ENCODE data around the gene TRMT1. TPM values are rescaled to one million over a fixed set of nuclear protein-coding genes. Genes with fewer than 3 reads are reported as not detected.
A peak's percentile ranks its signal among the peaks of the same experiment; 100 is the strongest.

The TRMT1 gene
- total RNA-seq, 1 experiment from 2014 or later, result 59.0 TPM

DNA sequence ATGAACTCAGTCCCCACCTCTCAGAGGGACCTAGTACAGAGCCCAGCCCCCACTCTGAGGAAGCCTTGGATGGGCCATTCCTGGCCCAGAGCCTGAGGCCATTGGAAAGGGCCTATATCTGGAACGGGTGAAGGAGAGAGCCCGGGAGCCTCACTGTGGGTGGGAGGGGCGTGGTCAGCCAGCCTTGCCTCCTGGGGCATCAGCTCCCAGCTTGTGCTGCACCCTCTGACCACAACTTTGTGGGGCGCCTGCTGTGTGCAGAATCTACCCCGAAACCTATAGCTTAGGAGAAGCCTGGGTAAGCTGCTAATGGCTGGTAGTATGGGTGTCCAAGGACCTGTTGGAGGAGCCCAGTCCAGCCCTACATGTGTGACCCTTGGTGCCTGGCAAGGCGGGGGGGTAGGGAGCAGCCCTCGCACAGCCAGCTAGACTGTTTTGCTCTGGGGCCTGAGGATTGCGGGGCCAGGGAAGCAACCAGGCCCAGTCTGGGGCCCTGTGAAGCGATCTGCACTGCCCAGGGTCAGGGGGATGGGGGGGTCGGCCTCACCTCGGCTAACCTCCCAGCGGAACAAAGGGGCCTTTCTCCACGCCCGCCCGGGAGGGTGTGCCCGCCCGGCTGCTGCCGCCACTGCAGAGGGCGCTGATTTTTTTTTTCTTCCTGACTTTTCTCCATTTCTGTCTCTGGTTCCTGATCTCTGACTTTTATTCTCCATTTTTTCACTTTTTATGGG, 56.1 kb downstream of the TRMT1 start:
- Histone ChIP-seq H3K27ac (peak overlapping the region; percentile 99), H3K4me3 (peak overlapping the region; percentile 54), H3K4me1 (peaks cover 77% of the 10 kb centered on the region)

DNA sequence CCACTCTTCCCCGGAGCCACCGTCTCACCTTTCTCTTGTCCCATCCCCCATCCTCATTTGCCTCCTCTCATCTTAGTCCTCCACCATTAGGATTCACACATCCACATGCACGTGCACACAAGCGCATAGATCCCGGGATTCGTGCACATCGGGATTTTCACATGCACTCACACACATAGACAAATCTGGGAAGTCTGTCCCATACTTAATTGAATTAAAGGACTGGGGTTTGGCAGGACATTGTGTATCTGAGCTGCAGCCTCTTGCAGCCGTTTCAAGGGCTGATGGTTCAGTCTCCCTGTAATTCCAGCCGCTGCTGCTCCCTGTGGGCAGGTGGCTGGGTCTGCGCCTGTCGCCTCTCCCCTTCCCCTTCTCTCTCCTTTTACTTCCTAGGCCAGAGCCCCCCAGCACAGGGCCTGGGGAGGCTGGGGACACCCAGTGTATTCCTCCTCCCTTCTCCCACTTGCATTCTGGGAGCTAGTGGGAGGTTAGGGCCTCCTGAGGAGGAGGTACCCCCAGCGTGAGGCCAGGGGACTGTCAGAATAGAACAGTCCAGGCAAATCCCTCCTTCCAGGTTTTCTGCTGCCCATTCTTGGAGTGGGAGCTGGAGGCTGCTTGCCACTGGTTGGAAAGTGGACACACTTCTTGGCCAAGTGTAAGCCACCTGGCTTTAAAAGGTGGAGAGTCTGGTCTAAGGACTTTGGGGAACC, 57.4 kb downstream of the TRMT1 start:
- H3K4me1 ChIP-seq, result peaks cover 83% of the 10 kb centered on the region
- no peak for DNase-seq
- H3K27ac ChIP-seq, result no peak overlapping the region; the same call in 1 of the 2 replicates
- no peaks in the 10 kb centered on the region for H3K36me3 ChIP-seq
- H3K27me3 ChIP-seq, result no peaks in the 10 kb centered on the region
- H3K4me3 ChIP-seq, result no peak overlapping the region
- no peaks in the 10 kb centered on the region for H3K9me3 ChIP-seq (replicated peaks)

More for the DNA sequence above, 56.1 kb downstream of the TRMT1 start:
- no peaks in the 10 kb centered on the region for H3K27me3 ChIP-seq
- H3K36me3 ChIP-seq, result no peaks in the 10 kb centered on the region
- peak; percentile 96 for DNase-seq
- H3K9me3 ChIP-seq (replicated peaks), result no peaks in the 10 kb centered on the region

- H3K27ac ChIP-seq, result no peak overlapping the region; the same call in 1 of the 2 replicates
These were observed 58.8 kb downstream of the TRMT1 start for GRCh38 chr19:13057744-13058143.

GRCh38 chr19:13057147-13057572, 59.4 kb downstream of the TRMT1 start:
- peaks cover 86% of the 10 kb centered on the region for H3K4me1 ChIP-seq
- no peaks in the 10 kb centered on the region for H3K27me3 ChIP-seq
- no peak overlapping the region for H3K4me3 ChIP-seq
- no peaks in the 10 kb centered on the region for H3K9me3 ChIP-seq (replicated peaks)
- no peaks in the 10 kb centered on the region for H3K36me3 ChIP-seq
- DNase-seq, result peak in 1 of 2 experiments; percentile 48
- H3K27ac ChIP-seq, result no peak overlapping the region; the same call in 1 of the 2 replicates

More at GRCh38 chr19:13057744-13058143, 58.8 kb downstream of the TRMT1 start:
- Histone ChIP-seq H3K9me3 (replicated peaks) (no peaks in the 10 kb centered on the region), H3K27me3 (no peaks in the 10 kb centered on the region), H3K4me1 (peaks cover 84% of the 10 kb centered on the region), H3K4me3 (no peak overlapping the region), H3K36me3 (no peaks in the 10 kb centered on the region)
- peak; percentile 80 to 86 for DNase-seq

- no peaks in the 10 kb centered on the region for H3K36me3 ChIP-seq
- peak overlapping the region; percentile 24 for H3K4me3 ChIP-seq
- peak; percentile 61 to 68 for DNase-seq
- no peaks in the 10 kb centered on the region for H3K9me3 ChIP-seq (replicated peaks)
- peaks cover 88% of the 10 kb centered on the region for H3K4me1 ChIP-seq
- no peaks in the 10 kb centered on the region for H3K27me3 ChIP-seq
- peak overlapping the region; percentile 92 for H3K27ac ChIP-seq
These were observed 60.4 kb downstream of the TRMT1 start for GRCh38 chr19:13056052-13056660.

DNA sequence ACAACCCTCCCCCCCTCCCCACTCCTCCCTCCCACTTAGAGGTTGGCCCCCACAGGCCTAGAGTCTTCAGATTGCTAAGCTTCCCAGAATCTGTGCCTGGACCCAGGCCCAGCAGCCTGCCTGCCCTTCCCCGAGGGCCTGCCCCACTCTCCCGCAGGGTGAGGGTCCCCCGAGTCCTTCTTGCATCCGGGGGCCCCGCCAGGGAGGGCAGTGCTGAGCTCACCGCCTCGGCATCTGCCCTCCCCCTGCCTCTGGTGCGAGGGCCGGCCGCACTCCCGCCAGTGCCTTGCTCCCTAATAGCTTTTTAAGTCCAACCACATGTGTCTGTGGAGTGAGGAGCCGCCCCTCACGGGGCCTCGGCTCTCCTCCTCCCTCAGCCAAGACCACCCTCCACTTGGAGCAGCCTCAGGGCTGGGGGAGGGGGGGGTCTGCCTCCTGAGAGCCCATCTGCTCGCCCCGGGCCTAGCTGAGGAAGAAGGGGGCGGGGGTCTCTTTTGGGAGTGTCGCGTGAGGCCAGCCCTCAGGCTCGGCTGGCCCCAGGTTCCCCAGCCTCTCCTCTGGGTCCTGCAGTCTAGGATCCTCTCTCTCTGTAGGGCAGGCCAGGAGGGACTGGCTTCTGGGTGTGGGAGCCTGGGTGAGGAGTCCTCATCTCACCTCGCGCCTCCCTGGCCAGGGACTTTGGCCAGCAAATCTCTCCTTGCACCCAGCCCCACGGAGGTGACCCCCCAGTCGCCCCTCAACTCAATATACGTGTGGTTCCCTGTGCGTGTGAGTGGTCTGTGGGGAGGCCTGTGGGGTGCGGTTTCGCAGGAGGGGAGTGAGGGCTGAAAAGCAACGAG, 61.1 kb downstream of the TRMT1 start:
- Histone ChIP-seq H3K27me3 (no peaks in the 10 kb centered on the region), H3K9me3 (replicated peaks) (no peaks in the 10 kb centered on the region), H3K4me3 (peak overlapping the region; percentile 24), H3K27ac (peak overlapping the region; percentile 92), H3K36me3 (no peaks in the 10 kb centered on the region), H3K4me1 (peaks cover 94% of the 10 kb centered on the region)
- DNase-seq, result peak; percentile 95 to 98

Other genes with a start within 250 kb of the TRMT1 start
- 16.4 and 16.8 TPM in 2 replicates for gene DNASE2, start 235.3 kb downstream of the TRMT1 start, total RNA-seq (2014; rRNA removed; shearing (Covaris generic))
- gene KLF1, start 229.5 kb downstream of the TRMT1 start, total RNA-seq (2014; rRNA removed; shearing (Covaris generic)), result 0.06 TPM in 1 of 2 replicates, not detected in the other
- gene GCDH, start 225.6 kb downstream of the TRMT1 start, total RNA-seq (2014; rRNA removed; shearing (Covaris generic)), result 29.7 and 33.6 TPM in 2 replicates
- 0.24 TPM in 1 of 2 replicates, not detected in the other for gene SYCE2, start 197.4 kb downstream of the TRMT1 start, total RNA-seq (2014; rRNA removed; shearing (Covaris generic))
- 65.8 and 77.3 TPM in 2 replicates for gene FARSA, start 183.0 kb downstream of the TRMT1 start, total RNA-seq (2014; rRNA removed; shearing (Covaris generic))
- 940 and 960 TPM in 2 replicates for gene CALR, start 178.1 kb downstream of the TRMT1 start, total RNA-seq (2014; rRNA removed; shearing (Covaris generic))
- 129 and 131 TPM in 2 replicates for gene RAD23A, start 170.9 kb downstream of the TRMT1 start, total RNA-seq (2014; rRNA removed; shearing (Covaris generic))
- 59.9 and 71.5 TPM in 2 replicates for gene GADD45GIP1, start 159.5 kb downstream of the TRMT1 start, total RNA-seq (2014; rRNA removed; shearing (Covaris generic))
- gene DAND5, start 147.2 kb downstream of the TRMT1 start, total RNA-seq (2014; rRNA removed; shearing (Covaris generic)), result not detected in 2 replicates
- gene NFIX, start 121.3 kb downstream of the TRMT1 start, total RNA-seq (2014; rRNA removed; shearing (Covaris generic)), result 20.2 and 22.4 TPM in 2 replicates
- 0.08 TPM in 1 of 2 replicates, not detected in the other for gene LYL1, start 13.9 kb downstream of the TRMT1 start, total RNA-seq (2014; rRNA removed; shearing (Covaris generic))
- gene NACC1, start 1.5 kb upstream of the TRMT1 start, total RNA-seq (2014; rRNA removed; shearing (Covaris generic)), result 103 and 105 TPM in 2 replicates
- 58.5 and 70.7 TPM in 2 replicates for gene STX10, start 33.6 kb upstream of the TRMT1 start, total RNA-seq (2014; rRNA removed; shearing (Covaris generic))
- gene IER2, start 33.7 kb upstream of the TRMT1 start, total RNA-seq (2014; rRNA removed; shearing (Covaris generic)), result 30.2 and 31.7 TPM in 2 replicates

All from SJCRH30 (cell line).